ENCODE measurements around the gene PDIA4.

The PDIA4 gene

DNA sequence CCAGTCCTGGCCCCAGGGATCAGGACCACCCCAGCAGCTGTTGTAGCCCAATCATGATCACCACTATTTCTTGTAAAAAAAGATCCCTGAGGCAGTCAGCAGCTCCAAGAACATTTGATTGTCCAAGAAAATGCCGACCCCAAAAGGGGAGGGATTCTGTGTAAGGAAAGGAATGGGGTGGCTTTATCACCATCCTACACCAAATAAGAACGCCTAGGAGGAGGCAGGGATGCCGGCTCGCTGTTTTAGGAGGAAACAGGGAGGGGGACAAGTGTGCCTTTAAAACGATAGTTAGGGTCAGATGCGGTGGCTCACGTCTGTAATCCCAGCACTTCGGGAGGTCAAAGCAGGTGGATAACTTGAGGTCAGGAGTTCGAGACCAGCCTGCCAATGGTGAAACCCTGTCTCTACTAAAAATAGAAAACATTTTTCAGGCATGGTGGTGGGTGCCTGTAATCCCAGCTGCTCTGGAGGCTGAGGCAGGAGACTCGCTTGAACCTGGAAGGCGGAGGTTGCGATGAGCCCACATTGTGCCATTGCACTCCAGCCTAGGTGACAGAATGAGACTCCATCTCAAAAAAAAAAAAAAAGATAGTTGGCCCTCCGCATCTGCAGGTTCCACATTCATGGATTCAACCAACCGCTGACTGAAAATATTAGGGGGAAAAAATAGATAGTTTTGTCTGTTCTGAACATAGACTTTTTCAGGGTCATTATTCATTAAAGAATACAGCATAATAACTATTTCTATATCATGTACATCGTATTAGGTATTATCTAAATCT is 63.6 kb downstream of the PDIA4 start:
- no peak for DNase-seq

GRCh38 chr7:148963583-148964482 is 64.5 kb downstream of the PDIA4 start:
- DNase-seq, result peak; percentile 16

DNA sequence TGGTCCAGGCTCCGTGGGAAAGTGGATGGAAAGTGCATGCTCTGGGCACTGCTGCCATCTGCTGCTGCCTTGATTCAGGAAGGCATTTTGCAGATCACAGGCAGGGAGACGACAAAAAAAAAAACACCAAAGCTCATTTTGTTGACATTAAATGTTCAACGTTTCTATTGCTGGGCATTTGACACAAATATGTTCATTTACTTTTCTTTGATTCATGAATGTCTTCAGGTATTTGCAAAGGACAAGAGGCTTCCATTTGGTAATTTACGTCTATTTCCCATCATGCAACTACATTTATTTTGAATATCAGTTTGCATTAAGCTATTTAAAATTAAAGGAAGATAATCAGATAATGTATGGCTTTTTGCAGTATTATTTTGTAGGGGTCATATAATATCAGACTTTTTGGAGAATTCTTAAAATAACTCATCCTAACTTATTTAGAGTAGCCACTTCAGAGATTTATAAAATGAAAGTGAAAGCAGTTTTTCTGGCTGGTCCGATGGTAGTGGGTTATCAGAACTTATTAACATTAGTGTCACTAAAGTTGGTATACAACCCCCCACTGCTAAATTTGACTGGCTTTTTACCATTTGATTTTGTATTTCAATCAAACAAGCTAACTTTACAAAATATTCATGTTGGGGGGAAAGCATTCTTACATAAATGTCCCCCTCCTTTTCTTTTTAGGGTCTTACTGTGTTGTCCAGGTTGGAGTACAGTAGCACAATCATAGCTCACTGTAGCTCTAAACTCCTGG is 65.3 kb downstream of the PDIA4 start:
- DNase-seq, result peak; percentile 39

DNA sequence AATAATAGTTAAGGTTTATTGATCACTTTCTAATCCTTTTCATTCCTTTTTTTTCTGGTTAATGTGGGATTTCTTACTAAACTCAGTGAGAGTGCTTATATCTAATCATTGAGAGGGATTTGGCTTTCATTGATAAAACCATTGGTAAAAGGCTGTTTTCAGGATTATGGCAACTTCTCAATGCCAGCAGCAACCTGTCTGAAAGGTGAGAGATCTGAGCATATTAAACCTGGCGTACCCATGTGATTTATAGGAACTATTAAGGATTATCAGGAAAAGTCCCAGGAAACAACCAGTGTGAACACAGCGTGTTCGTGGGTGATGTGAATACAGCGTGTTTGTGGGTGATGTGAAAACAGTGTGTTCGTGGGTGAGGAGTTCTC is 65.9 kb downstream of the PDIA4 start:
- DNase-seq, result no peak

- DNase-seq, result no peak
Observed at GRCh38 chr7:148959726-148960125, 68.6 kb downstream of the PDIA4 start.

DNA sequence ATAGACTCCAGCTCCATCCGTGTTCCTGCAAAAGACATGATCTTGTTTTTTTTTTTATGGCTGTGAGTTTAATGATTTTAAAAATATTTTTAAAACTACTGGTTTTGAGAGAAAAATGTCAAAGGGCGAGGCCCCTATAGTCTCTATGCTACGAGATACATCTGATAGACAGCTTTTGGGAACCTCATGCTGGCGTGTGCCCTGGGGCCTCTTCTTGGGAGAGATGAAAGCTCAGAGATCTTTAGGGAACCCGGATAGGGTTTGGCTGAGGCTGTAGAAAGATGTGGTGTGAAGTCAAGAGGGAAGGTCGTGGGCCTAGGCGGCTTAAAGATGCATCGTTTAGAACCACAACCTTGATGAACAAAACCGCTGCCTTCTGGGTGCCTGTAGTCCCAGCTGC is 70.2 kb downstream of the PDIA4 start:
- DNase-seq, result no peak

GRCh38 chr7:148954766-148955165 is 73.5 kb downstream of the PDIA4 start:
- no peak for DNase-seq

- DNase-seq, result no peak
Observed at GRCh38 chr7:148953676-148954075, 74.6 kb downstream of the PDIA4 start.

Measured in NCI-H446 treated with DMSO at 0.1 percent for 48 hours (cell line).